Neural cell (in vitro differentiated cells): ENCODE data around the gene RBBP6. TPM values are rescaled to one million over a fixed set of nuclear protein-coding genes. Genes with fewer than 3 reads are reported as not detected.

Experiments used
- H2AFZ ChIP-seq: fragments of 200-600, 300-800 bp; sonication (generic), shearing (Covaris generic); 2 replicates; pipeline ENCODE4 v1.6.0; 2014; ENCODE audit warnings: low read depth, mild to moderate bottlenecking, antibody characterized with exemption, low read length, moderate library complexity
- H3F3A ChIP-seq: fragments of 200-600 bp; shearing (Covaris generic); 2 replicates; pipeline ENCODE4 v1.6.1; 2016; ENCODE audit warnings: mild to moderate bottlenecking, moderate library complexity, mixed read lengths, antibody characterized with exemption, low read length; ENCODE audit not compliant: insufficient read depth, poor library complexity, severe bottlenecking
- H3K27ac ChIP-seq: fragments of 200-600, 300-800 bp; sonication (generic), shearing (Covaris generic); 2 replicates; pipeline ENCODE4 v1.5.1; 2014; ENCODE audit warnings: mild to moderate bottlenecking, low read length, moderate library complexity
- H3K27me3 ChIP-seq: fragments of 300-800, 200-600 bp; sonication (generic), shearing (Covaris generic); 2 replicates; pipeline ENCODE4 v1.6.0; 2014; ENCODE audit warnings: mild to moderate bottlenecking, low read depth, low read length, moderate library complexity; ENCODE audit not compliant: insufficient read depth
- H3K36me3 ChIP-seq: fragments of 300-800, 200-600 bp; sonication (generic), shearing (Covaris generic); 2 replicates; pipeline ENCODE4 v1.5.1; 2014; ENCODE audit warnings: mild to moderate bottlenecking, antibody characterized with exemption, low read length, moderate library complexity; ENCODE audit not compliant: insufficient read depth
- H3K4me2 ChIP-seq: fragments of 300-800, 200-600 bp; sonication (generic), shearing (Covaris generic); 2 replicates; pipeline ENCODE4 v1.6.0; 2014; ENCODE audit warnings: mild to moderate bottlenecking, low read length
- H3K4me3 ChIP-seq: fragments of 300-800, 200-600 bp; sonication (generic), shearing (Covaris generic); 2 replicates; pipeline ENCODE4 v1.5.1; 2014; ENCODE audit warnings: mild to moderate bottlenecking, low read length, moderate library complexity
- H3K79me2 ChIP-seq: fragments of 200-600 bp; shearing (Covaris generic); replicated peaks from 2 replicates; pipeline ENCODE4 v1.6.0; 2014; ENCODE audit warnings: mild to moderate bottlenecking, low read length, moderate library complexity; ENCODE audit not compliant: insufficient read depth
- H3K9ac ChIP-seq: fragments of 300-800, 200-600 bp; sonication (generic), shearing (Covaris generic); 2 replicates; pipeline ENCODE4 v1.6.1; 2016; ENCODE audit warnings: mild to moderate bottlenecking, low read length, mixed read lengths
- H3K9me2 ChIP-seq: fragments of 200-600 bp; shearing (Covaris generic); 2 replicates; pipeline ENCODE4 v1.6.1; 2016; ENCODE audit warnings: mild to moderate bottlenecking, low read length, mixed read lengths; ENCODE audit not compliant: insufficient read depth
- H3K9me3 ChIP-seq: fragments of 200-600, 300-800 bp; sonication (generic), shearing (Covaris generic); 2 replicates; pipeline ENCODE4 v1.6.1; 2016; ENCODE audit warnings: mild to moderate bottlenecking, mixed run types, low read length, moderate library complexity, mixed read lengths
- H4K20me1 ChIP-seq: fragments of 200-600 bp; shearing (Covaris generic); 2 replicates; pipeline ENCODE4 v1.6.1; 2016; ENCODE audit warnings: mild to moderate bottlenecking, mixed run types; ENCODE audit not compliant: insufficient read depth
- EP300 ChIP-seq: fragments of 450-650 bp; conservative IDR thresholded peaks from 2 replicates; pipeline ENCODE4 v1.6.1; 2014; ENCODE audit warnings: antibody characterized with exemption, mild to moderate bottlenecking, moderate library complexity; ENCODE audit not compliant: poor library complexity, severe bottlenecking
- EZH2 ChIP-seq: fragments of 200-600, 300-800 bp; shearing (Covaris generic), sonication (generic); IDR thresholded peaks from 2 replicates; pipeline ENCODE4 v1.6.1; 2014; ENCODE audit warnings: antibody characterized with exemption, low read length, borderline replicate concordance, mild to moderate bottlenecking; ENCODE audit not compliant: insufficient read depth, poor library complexity, severe bottlenecking
- MXI1 ChIP-seq: fragments of 450-650 bp; conservative IDR thresholded peaks from 2 replicates; pipeline ENCODE4 v1.6.1; 2014; ENCODE audit warnings: antibody characterized with exemption, mild to moderate bottlenecking; ENCODE audit not compliant: poor library complexity, severe bottlenecking
- POLR2AphosphoS5 ChIP-seq: IDR thresholded peaks from 2 replicates; pipeline ENCODE4 v1.6.1; 2012
- RAD21 ChIP-seq: fragments of 450-650 bp; conservative IDR thresholded peaks from 2 replicates; pipeline ENCODE4 v1.6.1; 2014; ENCODE audit warnings: antibody characterized with exemption, mild to moderate bottlenecking, moderate library complexity
- REST ChIP-seq: IDR thresholded peaks from 2 replicates; pipeline ENCODE4 v1.6.1; 2012; ENCODE audit warnings: borderline replicate concordance
- SMC3 ChIP-seq: fragments of 450-650 bp; conservative IDR thresholded peaks from 2 replicates; pipeline ENCODE4 v1.6.1; 2014; ENCODE audit warnings: antibody characterized with exemption, mild to moderate bottlenecking, moderate library complexity; ENCODE audit not compliant: poor library complexity
- TAF1 ChIP-seq: IDR thresholded peaks from 2 replicates; pipeline ENCODE4 v1.6.1; 2012; ENCODE audit warnings: low read depth
- polyA plus RNA-seq: library from polyadenylated mRNA; depleted of rRNA; stranded (reverse); fragments of >200 nt; gene quantifications from 2 replicates; pipeline ENCODE4 v1.2.3, GENCODE V29; 2014
- TF ChIP-seq, protein P1 (sequence below): fragments of 450-650 bp; IDR thresholded peaks from 2 replicates; pipeline ENCODE4 v1.5.1; 2014; ENCODE audit warnings: antibody characterized with exemption, mild to moderate bottlenecking, moderate library complexity; ENCODE audit not compliant: poor library complexity, severe bottlenecking

Gene RBBP6
- polyA plus RNA-seq, 1 donor from 2014 or later, result 75.5 TPM

DNA sequence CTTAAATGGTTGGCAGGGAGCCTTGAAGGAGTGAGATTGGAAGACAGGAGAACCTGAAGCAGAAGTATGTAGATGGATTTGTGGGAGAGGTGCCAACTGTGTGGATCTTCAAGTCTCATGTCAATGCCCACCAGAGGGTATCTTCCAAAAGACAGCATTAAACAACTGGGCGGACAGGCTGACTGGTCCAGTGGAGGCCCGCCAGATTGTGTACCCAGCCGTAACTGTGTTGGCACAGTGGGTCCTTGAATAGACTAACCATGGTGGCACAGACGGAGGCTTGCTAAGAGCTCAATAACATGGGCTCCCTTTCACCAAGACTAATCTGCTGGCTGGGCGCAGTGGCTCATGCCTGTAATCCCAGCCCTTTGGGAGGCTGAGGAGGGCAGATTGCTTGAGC is 24.2 kb upstream of the RBBP6 start:
- no peak overlapping the region for H2AFZ ChIP-seq
- H3K79me2 ChIP-seq, result no peaks in the 10 kb centered on the region
- H3K4me3 ChIP-seq, result no peak overlapping the region
- no peak overlapping the region for H3K4me2 ChIP-seq
- no peaks in the 10 kb centered on the region for H3F3A ChIP-seq
- H3K9ac ChIP-seq, result no peak overlapping the region
- no peaks in the 10 kb centered on the region for H3K9me2 ChIP-seq
- H3K36me3 ChIP-seq, result no peaks in the 10 kb centered on the region
- no peaks in the 10 kb centered on the region for H4K20me1 ChIP-seq
- no peak overlapping the region for H3K27ac ChIP-seq
- TF ChIP-seq REST (no peak), TAF1 (no peak), EP300 (no peak), MXI1 (no peak), EZH2 (no peak)
- TF ChIP-seq, protein P1, sequence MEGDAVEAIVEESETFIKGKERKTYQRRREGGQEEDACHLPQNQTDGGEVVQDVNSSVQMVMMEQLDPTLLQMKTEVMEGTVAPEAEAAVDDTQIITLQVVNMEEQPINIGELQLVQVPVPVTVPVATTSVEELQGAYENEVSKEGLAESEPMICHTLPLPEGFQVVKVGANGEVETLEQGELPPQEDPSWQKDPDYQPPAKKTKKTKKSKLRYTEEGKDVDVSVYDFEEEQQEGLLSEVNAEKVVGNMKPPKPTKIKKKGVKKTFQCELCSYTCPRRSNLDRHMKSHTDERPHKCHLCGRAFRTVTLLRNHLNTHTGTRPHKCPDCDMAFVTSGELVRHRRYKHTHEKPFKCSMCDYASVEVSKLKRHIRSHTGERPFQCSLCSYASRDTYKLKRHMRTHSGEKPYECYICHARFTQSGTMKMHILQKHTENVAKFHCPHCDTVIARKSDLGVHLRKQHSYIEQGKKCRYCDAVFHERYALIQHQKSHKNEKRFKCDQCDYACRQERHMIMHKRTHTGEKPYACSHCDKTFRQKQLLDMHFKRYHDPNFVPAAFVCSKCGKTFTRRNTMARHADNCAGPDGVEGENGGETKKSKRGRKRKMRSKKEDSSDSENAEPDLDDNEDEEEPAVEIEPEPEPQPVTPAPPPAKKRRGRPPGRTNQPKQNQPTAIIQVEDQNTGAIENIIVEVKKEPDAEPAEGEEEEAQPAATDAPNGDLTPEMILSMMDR, result no peak
- H3K27me3 ChIP-seq, result no peaks in the 10 kb centered on the region
- no peaks in the 10 kb centered on the region for H3K9me3 ChIP-seq

DNA sequence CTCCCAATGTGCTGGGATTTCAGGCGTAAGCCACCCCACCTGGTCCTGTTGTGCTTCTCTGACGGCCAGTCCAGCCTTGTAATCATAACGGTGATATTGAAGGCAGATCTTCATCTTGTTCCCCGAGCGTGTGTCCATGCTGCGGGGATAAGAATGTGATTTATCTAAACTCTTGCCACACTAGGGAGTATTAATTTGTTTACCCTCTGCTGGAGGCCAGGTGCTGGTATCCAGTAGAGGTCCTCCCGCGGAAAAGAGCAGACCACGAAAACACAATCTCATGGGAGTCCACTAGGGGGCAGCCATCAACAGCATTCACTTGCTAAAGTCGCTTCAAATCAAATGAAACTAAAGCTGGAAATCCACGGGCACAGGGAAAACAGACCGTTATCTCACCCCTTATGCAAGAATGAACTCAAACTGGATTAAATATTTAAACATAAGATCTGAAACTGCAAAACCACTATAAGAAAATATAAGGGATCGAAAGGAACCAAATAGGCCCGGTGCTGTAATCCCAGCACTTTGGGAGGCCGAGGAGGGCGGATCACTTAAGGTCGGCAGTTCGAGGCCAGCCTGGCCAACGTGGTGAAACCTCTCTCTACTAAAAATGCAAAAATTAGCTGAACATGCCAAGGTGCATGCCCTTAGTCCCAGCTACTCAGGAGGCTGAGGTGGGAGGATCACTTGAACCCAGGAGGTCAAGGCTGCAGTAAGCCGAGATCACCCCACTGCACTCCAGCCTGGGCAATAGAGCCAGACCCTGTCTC is 22.3 kb upstream of the RBBP6 start:
- no peaks in the 10 kb centered on the region for H3F3A ChIP-seq
- no peaks in the 10 kb centered on the region for H3K36me3 ChIP-seq
- no peak overlapping the region for H3K27ac ChIP-seq
- no peaks in the 10 kb centered on the region for H3K9me3 ChIP-seq
- no peaks in the 10 kb centered on the region for H3K9me2 ChIP-seq
- H3K79me2 ChIP-seq, result no peaks in the 10 kb centered on the region
- H3K27me3 ChIP-seq, result no peaks in the 10 kb centered on the region
- H3K4me3 ChIP-seq, result no peak overlapping the region
- no peak overlapping the region for H3K9ac ChIP-seq
- H4K20me1 ChIP-seq, result no peaks in the 10 kb centered on the region
- H3K4me2 ChIP-seq, result no peak overlapping the region
- TF ChIP-seq, protein P1, result peak; percentile 91
- TF ChIP-seq REST, result no peak
- TF ChIP-seq RAD21, result peak; percentile 86
- TF ChIP-seq MXI1, result no peak
- no peak for TF ChIP-seq EP300
- TF ChIP-seq TAF1, result no peak
- no peak for TF ChIP-seq EZH2
- peak; percentile 84 for TF ChIP-seq SMC3
- no peak for TF ChIP-seq POLR2AphosphoS5
- no peak overlapping the region for H2AFZ ChIP-seq
